ENCODE data around the gene ACSL1.

Gene ACSL1

GRCh38 chr4:184719407-184719806 lies 106.4 kb downstream of the ACSL1 start:
- H3K27ac ChIP-seq = no peak overlapping the region
- TF ChIP-seq, protein P1, sequence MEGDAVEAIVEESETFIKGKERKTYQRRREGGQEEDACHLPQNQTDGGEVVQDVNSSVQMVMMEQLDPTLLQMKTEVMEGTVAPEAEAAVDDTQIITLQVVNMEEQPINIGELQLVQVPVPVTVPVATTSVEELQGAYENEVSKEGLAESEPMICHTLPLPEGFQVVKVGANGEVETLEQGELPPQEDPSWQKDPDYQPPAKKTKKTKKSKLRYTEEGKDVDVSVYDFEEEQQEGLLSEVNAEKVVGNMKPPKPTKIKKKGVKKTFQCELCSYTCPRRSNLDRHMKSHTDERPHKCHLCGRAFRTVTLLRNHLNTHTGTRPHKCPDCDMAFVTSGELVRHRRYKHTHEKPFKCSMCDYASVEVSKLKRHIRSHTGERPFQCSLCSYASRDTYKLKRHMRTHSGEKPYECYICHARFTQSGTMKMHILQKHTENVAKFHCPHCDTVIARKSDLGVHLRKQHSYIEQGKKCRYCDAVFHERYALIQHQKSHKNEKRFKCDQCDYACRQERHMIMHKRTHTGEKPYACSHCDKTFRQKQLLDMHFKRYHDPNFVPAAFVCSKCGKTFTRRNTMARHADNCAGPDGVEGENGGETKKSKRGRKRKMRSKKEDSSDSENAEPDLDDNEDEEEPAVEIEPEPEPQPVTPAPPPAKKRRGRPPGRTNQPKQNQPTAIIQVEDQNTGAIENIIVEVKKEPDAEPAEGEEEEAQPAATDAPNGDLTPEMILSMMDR (conservative IDR thresholded peaks at IDR 0.05) = no peak
- TF ChIP-seq ZFX (IDR thresholded peaks at IDR 0.05) = no peak

DNA sequence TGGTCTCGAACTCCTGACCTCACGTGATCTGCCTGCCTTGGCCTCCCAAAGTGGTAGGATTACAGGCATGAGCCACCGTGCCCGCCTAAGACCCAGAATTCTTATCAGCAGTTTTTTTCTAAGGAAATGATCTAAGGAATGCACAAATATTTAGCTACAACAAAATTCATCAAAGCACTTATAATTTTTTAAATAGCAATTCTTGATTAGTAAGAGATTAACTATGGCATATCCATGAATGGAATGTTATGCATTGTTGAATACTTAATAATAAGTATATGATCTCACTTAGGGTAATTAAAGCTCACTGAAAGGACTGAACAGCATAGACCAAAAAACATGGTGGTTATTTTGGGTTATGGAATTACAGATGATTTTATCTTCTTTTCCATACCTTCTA lies 110.2 kb downstream of the ACSL1 start:
- H3K27ac ChIP-seq = no peak overlapping the region
- TF ChIP-seq ZFX (IDR thresholded peaks at IDR 0.05) = no peak
- TF ChIP-seq, protein P1 (conservative IDR thresholded peaks at IDR 0.05) = no peak

DNA sequence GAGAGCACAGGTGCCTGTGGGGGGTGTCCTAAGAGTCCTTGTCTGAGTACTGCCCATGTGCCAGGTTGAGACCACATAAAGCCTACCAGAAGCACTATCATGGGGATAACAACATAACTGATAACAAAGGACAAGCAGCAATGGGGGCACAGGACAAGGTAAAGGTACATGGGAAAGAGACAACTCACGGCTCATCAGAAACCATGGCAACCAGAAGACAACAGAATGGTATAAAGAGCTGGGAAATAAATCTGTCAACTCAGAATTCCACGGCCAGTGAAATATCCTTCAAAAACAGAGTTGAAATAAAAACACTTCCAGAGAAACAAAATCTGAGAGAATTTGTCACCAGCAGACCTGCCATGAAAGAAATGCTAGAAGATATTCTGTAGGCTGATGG lies 111.9 kb downstream of the ACSL1 start:
- TF ChIP-seq, protein P1 (conservative IDR thresholded peaks at IDR 0.05) = no peak
- no peak for TF ChIP-seq ZFX (IDR thresholded peaks at IDR 0.05)
- H3K27ac ChIP-seq = no peak overlapping the region

- no peak overlapping the region for H3K27ac ChIP-seq
- no peak for TF ChIP-seq ZFX (IDR thresholded peaks at IDR 0.05)
- TF ChIP-seq, protein P1 (conservative IDR thresholded peaks at IDR 0.05) = no peak
Observed at GRCh38 chr4:184712322-184712721, 113.4 kb downstream of the ACSL1 start.

DNA sequence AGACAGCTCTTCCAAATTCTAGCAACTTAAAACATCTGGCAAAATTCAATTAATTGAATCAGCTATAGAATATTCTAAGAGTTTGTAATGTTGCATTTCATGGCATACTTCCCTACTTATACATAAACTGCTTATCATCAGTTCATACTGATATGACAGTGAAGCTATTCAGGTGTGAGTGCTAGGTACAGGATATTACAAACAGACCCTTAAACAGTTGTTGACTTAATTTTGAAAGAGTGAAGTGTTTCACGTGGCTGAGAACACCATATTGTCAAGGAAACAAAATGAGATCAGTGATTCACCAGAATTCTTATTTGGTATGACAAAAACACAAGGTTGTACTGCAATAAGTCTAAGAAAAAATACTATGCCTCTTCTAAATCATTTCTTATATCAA lies 119.3 kb downstream of the ACSL1 start:
- no peak for TF ChIP-seq ZFX (IDR thresholded peaks at IDR 0.05)
- TF ChIP-seq, protein P1 (conservative IDR thresholded peaks at IDR 0.05) = no peak
- no peak overlapping the region for H3K27ac ChIP-seq

GRCh38 chr4:184705692-184706091 lies 120.1 kb downstream of the ACSL1 start:
- H3K27ac ChIP-seq = no peak overlapping the region
- no peak for TF ChIP-seq ZFX (IDR thresholded peaks at IDR 0.05)
- TF ChIP-seq, protein P1 (conservative IDR thresholded peaks at IDR 0.05) = no peak
